Endometrial microvascular endothelial cells (primary cell): ENCODE data around the gene RDH14. TPM values are rescaled to one million over a fixed set of nuclear protein-coding genes. Genes with fewer than 3 reads are reported as not detected.

Experiments
- total RNA-seq: library from RNA; depleted of rRNA; stranded (reverse); fragments of >200 nt; gene quantifications from one replicate; pipeline ENCODE4 v1.2.3, GENCODE V29; 2015; ENCODE audit errors: inconsistent ontology term

The RDH14 gene
- total RNA-seq, 1 donor from 2014 or later, result 22.2 TPM

Other genes starting within 250 kb of the RDH14 start
- not detected for gene NT5C1B, start 28.9 kb upstream of the RDH14 start, total RNA-seq